B cell (primary cell): Measurements from ENCODE around the gene CEP290. TPM values are rescaled to one million over a fixed set of nuclear protein-coding genes. Genes with fewer than 3 reads are reported as not detected.

Source experiments
- ATAC-seq: fragments of 200-7000 bp; cut with Tn5 transposase; one replicate; pipeline ENCODE4 v1.10.0; 2021; ENCODE audit warnings: low read depth, mild to moderate bottlenecking, moderate number of reproducible peaks, moderate library complexity
- CTCF ChIA-PET: fragments of 350-600 bp; sonication (Branson Sonifier 250); formaldehyde crosslinking; loops from one replicate; lab custom pipeline; 2021; ENCODE audit warnings: antibody characterized with exemption, inconsistent platforms; lab: Charles Lee
- POLR2A ChIA-PET: fragments of 350-600 bp; sonication (Branson Sonifier 250); formaldehyde crosslinking; loops from one replicate; lab custom pipeline; 2021; ENCODE audit warnings: antibody characterized with exemption; lab: Charles Lee
- DNase-seq: peaks from one replicate; pipeline ENCODE4 v3.0.0; 2013
- H2AFZ ChIP-seq: 2 replicates; pipeline ENCODE4 v1.6.1; 2012; ENCODE audit warnings: mild to moderate bottlenecking, low read depth, low read length; ENCODE audit not compliant: insufficient read depth, poor library complexity, severe bottlenecking
- H3K27ac ChIP-seq, 2 donors: 1 replicate in 1 of 2; 2 replicates in 1 of 2; pipeline ENCODE4 v1.5.1; 2012 to 2013; ENCODE audit warnings: low read length in 2 of 2, mild to moderate bottlenecking in 2 of 2, moderate library complexity in 1 of 2
- H3K27me3 ChIP-seq, 4 experiments: fragments of 200-600 bp in 1 of 4; sonication (generic) in 1 of 4; replicated peaks in 1 of 4; 1 replicate in 2 of 4; 2 replicates in 2 of 4; pipeline versions ENCODE4 v1.6.1 to v1.7.0; 2013 to 2016; ENCODE audit warnings: low read length in 3 of 4, mild to moderate bottlenecking in 2 of 4, mixed read lengths in 1 of 4, moderate library complexity in 1 of 4; ENCODE audit not compliant: insufficient read depth in 4 of 4, control insufficient read depth in 3 of 4; ENCODE audit errors: control extremely low read depth in 1 of 4
- H3K36me3 ChIP-seq, 2 experiments: replicated peaks in 1 of 2; 1 replicate in 1 of 2; 2 replicates in 1 of 2; pipeline versions ENCODE4 v1.6.1 to v1.7.1; 2013; ENCODE audit warnings: low read length in 1 of 2; ENCODE audit not compliant: insufficient read depth in 2 of 2, control insufficient read depth in 1 of 2; ENCODE audit errors: control extremely low read depth in 1 of 2, extremely low read depth in 1 of 2
- H3K4me1 ChIP-seq, 2 donors: fragments of 200-600 bp in 1 of 2; sonication (generic) in 1 of 2; 1 replicate in 1 of 2; 2 replicates in 1 of 2; pipeline versions ENCODE4 v1.5.1 to v1.6.1; 2013 to 2017; ENCODE audit warnings: low read length in 2 of 2; ENCODE audit not compliant: control insufficient read depth in 2 of 2, insufficient read depth in 2 of 2
- H3K4me2 ChIP-seq: replicated peaks from 2 replicates; pipeline ENCODE3; 2012; ENCODE audit warnings: mild to moderate bottlenecking, low read depth, low read length; ENCODE audit not compliant: poor library complexity, severe bottlenecking
- H3K4me3 ChIP-seq, 5 experiments: fragments of 200-600 bp in 1 of 5; sonication (generic) in 1 of 5; 1 replicate in 3 of 5; 2 replicates in 2 of 5; pipeline versions ENCODE4 v1.5.1 to v1.7.0; 2011 to 2016; ENCODE audit warnings: low read length in 4 of 5, mild to moderate bottlenecking in 4 of 5, low read depth in 2 of 5, control low read depth in 1 of 5, moderate library complexity in 1 of 5; ENCODE audit not compliant: insufficient read depth in 1 of 5; ENCODE audit errors: control extremely low read depth in 1 of 5, extremely low read depth in 1 of 5
- H3K79me2 ChIP-seq: fragments of 200-600 bp; sonication (generic); one replicate; pipeline ENCODE4 v1.6.0; 2016; ENCODE audit warnings: low read length; ENCODE audit not compliant: control insufficient read depth, insufficient read depth
- H3K9ac ChIP-seq: fragments of 200-600 bp; sonication (generic); 2 replicates; pipeline ENCODE4 v1.6.1; 2017; ENCODE audit warnings: mild to moderate bottlenecking, low read length, moderate library complexity
- H3K9me3 ChIP-seq, 3 donors: one replicate each; pipeline versions ENCODE4 v1.6.1 to v1.7.1; 2013; ENCODE audit warnings: low read length in 2 of 3; ENCODE audit not compliant: control insufficient read depth in 2 of 3, insufficient read depth in 1 of 3; ENCODE audit errors: control extremely low read depth in 1 of 3
- H4K20me1 ChIP-seq: 2 replicates; pipeline ENCODE4 v1.6.0; 2012; ENCODE audit warnings: mild to moderate bottlenecking, low read length; ENCODE audit not compliant: insufficient read depth, control insufficient read depth, poor library complexity, severe bottlenecking
- H3K27ac Mint-ChIP-seq: one replicate; pipeline ENCODE4 v1.8.0; 2021; ENCODE audit warnings: mixed read lengths
- H3K27me3 Mint-ChIP-seq: one replicate; pipeline ENCODE4 v1.8.0; 2021; ENCODE audit warnings: mixed read lengths
- H3K4me1 Mint-ChIP-seq: one replicate; pipeline ENCODE4 v1.8.0; 2021; ENCODE audit warnings: mixed read lengths
- H3K4me3 Mint-ChIP-seq: one replicate; pipeline ENCODE4 v1.8.0; 2021; ENCODE audit warnings: mixed read lengths
- H3K9me3 Mint-ChIP-seq: one replicate; pipeline ENCODE4 v1.8.0; 2022; ENCODE audit warnings: mixed read lengths; ENCODE audit not compliant: insufficient read depth
- EZH2 ChIP-seq: IDR thresholded peaks from 2 replicates; pipeline ENCODE4 v1.6.1; 2012; ENCODE audit warnings: borderline replicate concordance, low read depth, mild to moderate bottlenecking, moderate library complexity, low read length; ENCODE audit not compliant: insufficient read depth, poor library complexity, severe bottlenecking
- WGBS: methylation state at CpG from one replicate; pipeline ENCODE4 v1.1.5; 2013; ENCODE audit warnings: missing lambda C conversion rate; ENCODE audit not compliant: insufficient coverage; 5-methylcytosine and 5-hydroxymethylcytosine counted together
- intact Hi-C: fragments of 100-400 bp; cut with micrococcal nuclease; formaldehyde crosslinking; loops from one replicate; pipeline ENCODE4 v1.10.0; 2022
- polyA plus RNA-seq: library from polyadenylated mRNA; depleted of rRNA; stranded (reverse); fragments of >200 nt; gene quantifications from 2 replicates; pipeline ENCODE4 v1.2.3, GENCODE V29; 2012
- total RNA-seq, 2 donors: library from RNA; stranded (reverse); fragments of 120-200 nt in 1 of 2; gene quantifications; 1 replicate in 1 of 2; 2 replicates in 1 of 2; pipeline versions ENCODE4 v1.2.3 to v1.2.4, GENCODE V29; 2013 to 2022
- TF ChIP-seq, protein P1 (sequence below): fragments of 200-600 bp; IDR thresholded peaks from one replicate; pipeline ENCODE4 v1.8.0; 2022; ENCODE audit warnings: antibody characterized with exemption, mild to moderate bottlenecking

CEP290 gene
- total and polyA plus RNA-seq, 2 donors (not counting 1 experiment from before 2014, with no cell fraction given) = 2.6 to 27.3 TPM

DNA sequence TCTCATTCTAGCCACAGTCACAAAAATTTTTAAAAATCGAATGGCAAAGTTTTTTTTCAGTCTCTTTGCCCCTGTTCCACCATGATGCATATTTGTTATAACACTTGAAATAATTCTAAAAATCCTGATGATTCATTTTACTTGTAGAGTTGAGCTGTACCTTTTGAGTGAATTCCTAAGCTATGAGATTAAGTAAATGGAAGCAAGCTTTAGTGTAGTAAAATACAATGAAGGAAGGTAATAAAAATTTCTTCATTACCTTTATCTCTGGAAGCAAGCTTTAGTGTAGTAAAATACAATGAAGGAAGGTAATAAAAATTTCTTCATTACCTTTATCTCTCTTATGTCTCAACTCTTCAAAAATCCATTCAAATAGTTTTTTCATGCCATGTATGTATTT, 46.3 kb upstream of the CEP290 start:
- H3K79me2 ChIP-seq = no peaks in the 10 kb centered on the region
- no CpG with 5 or more reads among the region's 1 CpG for WGBS

DNA sequence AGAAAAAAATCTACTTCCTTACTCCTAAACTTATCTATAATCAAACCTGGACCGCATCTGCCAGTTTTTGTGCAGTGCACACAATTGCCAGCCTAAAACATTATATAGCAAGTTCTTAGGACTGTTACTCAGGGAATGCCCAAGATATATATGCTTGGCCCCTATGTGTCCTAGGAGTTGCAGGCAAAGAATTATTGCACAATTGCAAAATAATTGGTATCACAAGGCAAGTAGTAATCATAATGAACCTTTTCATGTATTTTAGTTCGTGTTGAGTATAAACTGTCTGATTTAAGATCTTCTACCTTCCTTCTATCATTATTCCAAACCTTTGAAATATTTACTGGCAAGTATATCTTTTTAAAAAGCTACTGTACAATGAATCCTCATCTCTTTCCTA, 45.7 kb upstream of the CEP290 start:
- H3K4me3 Mint-ChIP-seq = no peak overlapping the region
- CTCF ChIA-PET = no interaction called here
- no peaks in the 10 kb centered on the region for H3K9me3 Mint-ChIP-seq
- no peaks in the 10 kb centered on the region for H3K4me1 Mint-ChIP-seq
- Histone ChIP-seq H4K20me1 (no peaks in the 10 kb centered on the region), H3K4me2 (no peak overlapping the region), H2AFZ (no peak overlapping the region), H3K9ac (no peak overlapping the region), H3K79me2 (no peaks in the 10 kb centered on the region), H3K4me3 (no peak overlapping the region), H3K36me3 (peaks cover 0 to 10% of the 10 kb centered on the region in 2 experiments), H3K27ac (no peak overlapping the region), H3K9me3 (peaks cover 0 to 3% (median 0%) of the 10 kb centered on the region in 3 donors), H3K27me3 (no peaks in the 10 kb centered on the region), H3K4me1 (no peaks in the 10 kb centered on the region)
- POLR2A ChIA-PET = no interaction called here
- WGBS = no CpG with 5 or more reads among the region's 2 CpGs
- intact Hi-C loops = no loop called here
- ATAC-seq (no peak), DNase-seq (no peak)
- no peaks in the 10 kb centered on the region for H3K27me3 Mint-ChIP-seq
- TF ChIP-seq, protein P1, sequence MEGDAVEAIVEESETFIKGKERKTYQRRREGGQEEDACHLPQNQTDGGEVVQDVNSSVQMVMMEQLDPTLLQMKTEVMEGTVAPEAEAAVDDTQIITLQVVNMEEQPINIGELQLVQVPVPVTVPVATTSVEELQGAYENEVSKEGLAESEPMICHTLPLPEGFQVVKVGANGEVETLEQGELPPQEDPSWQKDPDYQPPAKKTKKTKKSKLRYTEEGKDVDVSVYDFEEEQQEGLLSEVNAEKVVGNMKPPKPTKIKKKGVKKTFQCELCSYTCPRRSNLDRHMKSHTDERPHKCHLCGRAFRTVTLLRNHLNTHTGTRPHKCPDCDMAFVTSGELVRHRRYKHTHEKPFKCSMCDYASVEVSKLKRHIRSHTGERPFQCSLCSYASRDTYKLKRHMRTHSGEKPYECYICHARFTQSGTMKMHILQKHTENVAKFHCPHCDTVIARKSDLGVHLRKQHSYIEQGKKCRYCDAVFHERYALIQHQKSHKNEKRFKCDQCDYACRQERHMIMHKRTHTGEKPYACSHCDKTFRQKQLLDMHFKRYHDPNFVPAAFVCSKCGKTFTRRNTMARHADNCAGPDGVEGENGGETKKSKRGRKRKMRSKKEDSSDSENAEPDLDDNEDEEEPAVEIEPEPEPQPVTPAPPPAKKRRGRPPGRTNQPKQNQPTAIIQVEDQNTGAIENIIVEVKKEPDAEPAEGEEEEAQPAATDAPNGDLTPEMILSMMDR = no peak
- TF ChIP-seq EZH2 = no peak
- no peak overlapping the region for H3K27ac Mint-ChIP-seq

More for the DNA sequence above, 46.3 kb upstream of the CEP290 start:
- POLR2A ChIA-PET = no interaction called here
- no peak for TF ChIP-seq EZH2
- TF ChIP-seq, protein P1 = no peak
- no peak for DNase-seq
- no peaks in the 10 kb centered on the region for H3K27me3 Mint-ChIP-seq
- no peak overlapping the region for H3K27ac Mint-ChIP-seq
- no peak for ATAC-seq
- H3K9me3 Mint-ChIP-seq = no peaks in the 10 kb centered on the region
- no peaks in the 10 kb centered on the region for H3K4me1 Mint-ChIP-seq
- CTCF ChIA-PET = no interaction called here
- H3K4me3 Mint-ChIP-seq = no peak overlapping the region
- peaks cover 0 to 3% (median 0%) of the 10 kb centered on the region in 3 donors for H3K9me3 ChIP-seq
- H3K4me3 ChIP-seq = no peak overlapping the region
- H2AFZ ChIP-seq = no peak overlapping the region
- no peaks in the 10 kb centered on the region for H3K4me1 ChIP-seq
- H3K9ac ChIP-seq = no peak overlapping the region
- H3K27me3 ChIP-seq = no peaks in the 10 kb centered on the region
- no peaks in the 10 kb centered on the region for H4K20me1 ChIP-seq
- H3K27ac ChIP-seq = no peak overlapping the region
- H3K36me3 ChIP-seq = peaks cover 0 to 8% of the 10 kb centered on the region in 2 experiments
- intact Hi-C loops = no loop called here
- H3K4me2 ChIP-seq = no peak overlapping the region
